ENCODE results near the gene GLIS2. TPM values are rescaled to one million over a fixed set of nuclear protein-coding genes. Genes with fewer than 3 reads are reported as not detected.

GLIS2 gene
- total RNA-seq, 1 experiment from 2014 or later: 18.2 TPM

DNA sequence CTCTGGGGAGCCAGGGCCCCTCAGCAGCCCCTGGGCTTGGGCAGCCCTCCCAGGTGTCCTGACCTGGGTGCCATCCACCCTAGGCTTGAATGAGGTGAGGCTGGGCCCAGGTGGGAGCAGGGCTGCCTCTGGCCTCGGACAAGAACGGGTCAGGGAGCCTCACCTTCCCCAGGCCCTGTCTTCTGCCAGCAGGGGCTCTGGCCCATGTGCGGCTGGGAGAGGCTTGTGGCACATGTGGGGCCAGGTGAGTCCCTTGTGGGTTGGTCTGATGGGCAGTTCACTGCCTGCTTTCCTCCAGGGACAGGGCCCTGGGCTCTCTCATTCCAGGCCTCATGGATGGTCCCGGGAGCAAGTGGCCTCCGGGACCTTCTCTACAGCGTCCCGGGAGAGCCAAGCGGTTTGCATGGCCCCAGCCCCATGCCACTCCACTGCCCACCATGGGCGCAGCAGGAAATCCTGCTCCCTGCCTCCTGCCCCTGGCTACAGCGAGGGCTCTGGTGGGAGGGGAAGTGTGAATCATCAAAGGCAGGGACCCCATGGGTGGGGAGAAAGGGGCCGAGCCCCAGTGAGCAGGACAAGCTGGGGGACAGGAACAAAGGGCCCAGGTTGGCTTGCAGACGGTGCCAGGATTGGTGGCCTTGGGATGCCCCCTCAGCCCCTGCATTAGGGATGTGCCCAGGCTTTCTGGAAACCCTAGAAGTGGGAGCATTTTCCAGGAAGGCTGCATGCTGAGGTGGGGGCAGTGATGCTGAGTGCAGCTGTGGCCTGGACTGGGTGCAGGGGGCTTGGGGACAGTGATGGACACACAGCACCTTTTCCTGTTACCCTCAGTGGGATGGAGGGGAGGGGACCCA is 68.0 kb downstream of the GLIS2 start:
- TF ChIP-seq SRF (IDR thresholded peaks at IDR 0.05; ENCODE audit: low read depth) (no peak), TCF7L2 (IDR thresholded peaks at IDR 0.05; ENCODE audit: borderline replicate concordance, extremely low read depth, insufficient read depth, insufficient read length) (no peak), ZNF274 (IDR thresholded peaks at IDR 0.05; ENCODE audit: low read depth, low read length) (no peak), CBX3 (IDR thresholded peaks at IDR 0.05; ENCODE audit: low read depth) (no peak), SP1 (IDR thresholded peaks at IDR 0.05; ENCODE audit: low read depth) (no peak), JUND (IDR thresholded peaks at IDR 0.05) (no peak), RAD21 (IDR thresholded peaks at IDR 0.05; ENCODE audit: low read depth) (no peak), POLR2AphosphoS5 (IDR thresholded peaks at IDR 0.05; ENCODE audit: low read depth, low read length) (no peak), POLR2A (IDR thresholded peaks at IDR 0.05; ENCODE audit: borderline replicate concordance, extremely low read depth, insufficient read depth, insufficient read length) (no peak), EZH2 (IDR thresholded peaks at IDR 0.05) (no peak)
- Histone ChIP-seq H3K27me3 (ENCODE audit: insufficient read depth, low read length) (no peaks in the 10 kb centered on the region), H3K9me3 (ENCODE audit: control insufficient read depth in 1 of 2, insufficient read depth in 1 of 2, low read depth in 1 of 2, low read length in 2 of 2) (no peaks in the 10 kb centered on the region), H3K36me3 (ENCODE audit: control insufficient read depth in 1 of 2, insufficient read depth in 2 of 2, low read length in 2 of 2) (no peaks in the 10 kb centered on the region), H3K4me2 (ENCODE audit: low read length) (no peak overlapping the region), H2AFZ (ENCODE audit: low read depth, low read length, poor library complexity, severe bottlenecking) (no peak overlapping the region), H3K4me3 (replicated peaks in 1 of 2; ENCODE audit: low read depth in 1 of 2, low read length in 2 of 2) (no peak overlapping the region), H3K9ac (ENCODE audit: low read length) (no peak overlapping the region), H3K4me1 (ENCODE audit: control insufficient read depth in 1 of 2, insufficient read depth in 2 of 2, low read length in 2 of 2) (peaks cover 0 to 5% of the 10 kb centered on the region in 2 experiments; a peak in 1 of 4 replicates), H3K27ac (ENCODE audit: low read depth, low read length) (no peak overlapping the region; the same call in 1 of the 2 replicates), H3K9me2 (ENCODE audit: insufficient read depth) (no peaks in the 10 kb centered on the region), H3K79me2 (ENCODE audit: insufficient read depth, low read length) (no peaks in the 10 kb centered on the region), H4K20me1 (ENCODE audit: insufficient read depth) (no peaks in the 10 kb centered on the region)
- ChIA-PET CTCF (no interaction called here), RAD21 (ENCODE audit: low non-redundant PET in 1 of 2, low total read pairs in 2 of 2, uncharacterized antibody in 2 of 2, unreplicated experiment in 2 of 2) (no interaction called here), POLR2A (no interaction called here)
- intact Hi-C loops (cut with micrococcal nuclease): no loop called here
- BruUV-seq (replicated peaks): no TSS peak
- no peak for ATAC-seq
- DNase-seq (ENCODE audit: low read depth, low spot score): no peak

DNA sequence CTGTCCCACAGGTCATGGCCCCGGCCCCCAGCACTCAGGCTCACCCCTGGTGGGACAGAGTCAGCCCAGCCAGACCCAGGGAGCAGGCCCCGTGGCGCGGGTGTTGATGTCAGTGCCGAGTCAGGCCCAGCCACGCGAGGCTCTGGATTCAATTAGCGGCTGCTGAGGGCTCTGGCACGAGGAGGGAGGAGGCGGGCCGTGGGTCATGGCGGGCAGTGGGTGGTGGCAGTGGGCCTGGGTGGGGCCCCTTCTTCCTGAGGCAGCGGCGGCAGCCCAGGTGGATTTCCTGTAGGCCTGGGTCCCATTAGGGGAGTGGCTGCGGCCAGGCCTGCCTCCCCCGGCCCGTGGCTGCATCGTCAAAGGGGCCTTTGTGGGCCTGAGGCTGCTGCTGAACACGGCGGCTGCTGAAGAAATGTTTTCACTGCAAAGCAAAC is 68.7 kb downstream of the GLIS2 start:
- no peaks in the 10 kb centered on the region for H3K27me3 ChIP-seq (ENCODE audit: insufficient read depth, low read length)
- ChIA-PET RAD21 (ENCODE audit: low non-redundant PET in 1 of 2, low total read pairs in 2 of 2, uncharacterized antibody in 2 of 2, unreplicated experiment in 2 of 2) (no interaction called here), POLR2A (no interaction called here), CTCF (no interaction called here)
- peaks cover 0 to 3% of the 10 kb centered on the region in 2 experiments; a peak in 1 of 4 replicates for H3K4me1 ChIP-seq (ENCODE audit: control insufficient read depth in 1 of 2, insufficient read depth in 2 of 2, low read length in 2 of 2)
- H3K27ac ChIP-seq (ENCODE audit: low read depth, low read length): no peak overlapping the region
- no peaks in the 10 kb centered on the region for H3K9me3 ChIP-seq (ENCODE audit: control insufficient read depth in 1 of 2, insufficient read depth in 1 of 2, low read depth in 1 of 2, low read length in 2 of 2)
- H4K20me1 ChIP-seq (ENCODE audit: insufficient read depth): no peaks in the 10 kb centered on the region
- DNase-seq (ENCODE audit: low read depth, low spot score) (no peak), ATAC-seq (no peak)
- no peak overlapping the region for H2AFZ ChIP-seq (ENCODE audit: low read depth, low read length, poor library complexity, severe bottlenecking)
- H3K79me2 ChIP-seq (ENCODE audit: insufficient read depth, low read length): no peaks in the 10 kb centered on the region
- H3K4me3 ChIP-seq (replicated peaks in 1 of 2; ENCODE audit: low read depth in 1 of 2, low read length in 2 of 2): no peak overlapping the region
- no peak for TF ChIP-seq EZH2 (IDR thresholded peaks at IDR 0.05)
- TF ChIP-seq EZH2phosphoT487 (IDR thresholded peaks at IDR 0.05; ENCODE audit: borderline replicate concordance): no peak
- no peak for TF ChIP-seq YY1 (IDR thresholded peaks at IDR 0.05; ENCODE audit: extremely low read depth, insufficient replicate concordance, low read depth, low read length)
- no peak for TF ChIP-seq SRF (IDR thresholded peaks at IDR 0.05; ENCODE audit: low read depth)
- no peak for TF ChIP-seq ZFX (IDR thresholded peaks at IDR 0.05)
- TF ChIP-seq SP1 (IDR thresholded peaks at IDR 0.05; ENCODE audit: low read depth): no peak
- no peak for TF ChIP-seq JUND (IDR thresholded peaks at IDR 0.05)
- TF ChIP-seq POLR2AphosphoS5 (IDR thresholded peaks at IDR 0.05; ENCODE audit: low read depth, low read length): no peak
- TF ChIP-seq, protein P1, sequence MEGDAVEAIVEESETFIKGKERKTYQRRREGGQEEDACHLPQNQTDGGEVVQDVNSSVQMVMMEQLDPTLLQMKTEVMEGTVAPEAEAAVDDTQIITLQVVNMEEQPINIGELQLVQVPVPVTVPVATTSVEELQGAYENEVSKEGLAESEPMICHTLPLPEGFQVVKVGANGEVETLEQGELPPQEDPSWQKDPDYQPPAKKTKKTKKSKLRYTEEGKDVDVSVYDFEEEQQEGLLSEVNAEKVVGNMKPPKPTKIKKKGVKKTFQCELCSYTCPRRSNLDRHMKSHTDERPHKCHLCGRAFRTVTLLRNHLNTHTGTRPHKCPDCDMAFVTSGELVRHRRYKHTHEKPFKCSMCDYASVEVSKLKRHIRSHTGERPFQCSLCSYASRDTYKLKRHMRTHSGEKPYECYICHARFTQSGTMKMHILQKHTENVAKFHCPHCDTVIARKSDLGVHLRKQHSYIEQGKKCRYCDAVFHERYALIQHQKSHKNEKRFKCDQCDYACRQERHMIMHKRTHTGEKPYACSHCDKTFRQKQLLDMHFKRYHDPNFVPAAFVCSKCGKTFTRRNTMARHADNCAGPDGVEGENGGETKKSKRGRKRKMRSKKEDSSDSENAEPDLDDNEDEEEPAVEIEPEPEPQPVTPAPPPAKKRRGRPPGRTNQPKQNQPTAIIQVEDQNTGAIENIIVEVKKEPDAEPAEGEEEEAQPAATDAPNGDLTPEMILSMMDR (IDR thresholded peaks at IDR 0.05 in 2 of 3, conservative IDR thresholded peaks at IDR 0.05 in 1 of 3; ENCODE audit: borderline replicate concordance in 1 of 3, insufficient read depth in 1 of 3, low read depth in 2 of 3, low read length in 2 of 3): no peak
- intact Hi-C loops (cut with micrococcal nuclease): no loop called here
- no peak overlapping the region for H3K4me2 ChIP-seq (ENCODE audit: low read length)
- no peak overlapping the region for H3K9ac ChIP-seq (ENCODE audit: low read length)
- H3K9me2 ChIP-seq (ENCODE audit: insufficient read depth): no peaks in the 10 kb centered on the region
- no TSS peak for BruUV-seq (replicated peaks)
- H3K36me3 ChIP-seq (ENCODE audit: control insufficient read depth in 1 of 2, insufficient read depth in 2 of 2, low read length in 2 of 2): no peaks in the 10 kb centered on the region
